GM18511 (cell line): ENCODE measurements around the gene SRD5A2.

Experiments
- ATAC-seq: cut with Tn5 transposase; IDR thresholded peaks from one replicate; pipeline ENCODE4 v1.9.1; 2021; ENCODE audit warnings: mild to moderate bottlenecking, moderate library complexity; ENCODE audit not compliant: unreplicated experiment

The SRD5A2 gene

DNA sequence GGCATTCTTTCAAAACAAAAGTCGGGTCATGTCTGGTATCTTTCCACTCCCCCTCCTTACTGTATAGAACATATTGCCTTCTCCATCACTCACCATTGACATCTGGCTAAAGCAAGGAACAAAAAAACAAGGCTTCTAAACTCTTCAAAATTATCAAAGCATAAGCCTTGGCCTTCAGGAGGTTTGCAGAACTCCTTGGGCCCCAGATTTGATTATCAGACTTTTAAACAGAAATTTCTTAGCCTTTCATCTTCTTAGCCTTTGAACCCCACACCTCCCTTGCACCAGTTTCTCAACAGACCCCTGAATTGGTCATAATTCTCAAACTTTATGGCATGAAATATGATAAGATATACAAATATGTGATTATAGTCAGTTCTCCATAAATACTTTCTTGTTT, 106.4 kb downstream of the SRD5A2 start:
- ATAC-seq, result no peak
